WTC11 (cell line): ENCODE data around the gene RASEF. TPM values are rescaled to one million over a fixed set of nuclear protein-coding genes. Genes with fewer than 3 reads are reported as not detected.

Source experiments
- ATAC-seq: fragments of 200-7000 bp; cut with Tn5 transposase; 2 replicates; pipeline ENCODE4 v1.10.0; 2021; ENCODE audit warnings: mild to moderate bottlenecking, moderate library complexity
- CTCF ChIA-PET: fragments of 300-600 bp; sonication (Branson Sonifier 250); formaldehyde crosslinking; loops from one replicate; lab custom pipeline; 2021; ENCODE audit warnings: antibody characterized with exemption; lab: Charles Lee
- POLR2A ChIA-PET: fragments of 350-600 bp; sonication (Branson Sonifier 250); formaldehyde crosslinking; loops from one replicate; lab custom pipeline; 2021; ENCODE audit warnings: antibody characterized with exemption; lab: Charles Lee
- DNase-seq: peaks from one replicate; pipeline ENCODE4 v3.0.0; 2021; ENCODE audit warnings: low spot score
- H3K27ac Mint-ChIP-seq: 2 replicates; pipeline ENCODE4 v1.8.0; 2021; ENCODE audit warnings: mixed read lengths
- H3K27me3 Mint-ChIP-seq: 2 replicates; pipeline ENCODE4 v1.8.0; 2021; ENCODE audit warnings: low read depth, mild to moderate bottlenecking, moderate library complexity, mixed read lengths
- H3K36me3 Mint-ChIP-seq: 2 replicates; pipeline ENCODE4 v1.8.0; 2021; ENCODE audit warnings: mixed read lengths
- H3K4me1 Mint-ChIP-seq: 2 replicates; pipeline ENCODE4 v1.8.0; 2022; ENCODE audit warnings: mixed read lengths
- H3K4me3 Mint-ChIP-seq: 2 replicates; pipeline ENCODE4 v1.8.0; 2021; ENCODE audit warnings: mild to moderate bottlenecking, moderate library complexity, mixed read lengths
- H3K9me3 Mint-ChIP-seq: 2 replicates; pipeline ENCODE4 v1.8.0; 2021; ENCODE audit warnings: mixed read lengths
- AR ChIP-seq: fragments of 250-450 bp; sonication (Bioruptor Pico); IDR thresholded peaks from 2 replicates; pipeline ENCODE4 v1.9.0; 2021; ENCODE audit warnings: mild to moderate bottlenecking
- ARID4B ChIP-seq: sonication (generic); formaldehyde crosslinking; IDR thresholded peaks from 2 replicates; pipeline ENCODE4 v1.8.0; 2023; ENCODE audit warnings: missing genetic modification reagents, mild to moderate bottlenecking, borderline replicate concordance
- GTF2I ChIP-seq: fragments of 250-450 bp; sonication (Bioruptor Pico); conservative IDR thresholded peaks from 2 replicates; pipeline ENCODE4 v1.4.0; 2021; ENCODE audit warnings: mild to moderate bottlenecking
- IRF2 ChIP-seq: sonication (generic); formaldehyde crosslinking; IDR thresholded peaks from 2 replicates; pipeline ENCODE4 v1.8.0; 2022; ENCODE audit warnings: low read depth, missing genetic modification reagents, borderline replicate concordance
- PRRX2 ChIP-seq: fragments of 250-450 bp; sonication (Bioruptor Pico); IDR thresholded peaks from 2 replicates; pipeline ENCODE4 v1.8.0; 2021; ENCODE audit warnings: mild to moderate bottlenecking
- RORB ChIP-seq: fragments of 250-450 bp; sonication (Bioruptor Pico); IDR thresholded peaks from 2 replicates; pipeline ENCODE4 v1.9.0; 2021; ENCODE audit warnings: mild to moderate bottlenecking
- TEAD1 ChIP-seq: sonication (generic); formaldehyde crosslinking; IDR thresholded peaks from 2 replicates; pipeline ENCODE4 v1.8.0; 2022; ENCODE audit warnings: mild to moderate bottlenecking, missing genetic modification reagents
- TP53 ChIP-seq: sonication (generic); formaldehyde crosslinking; IDR thresholded peaks from 2 replicates; pipeline ENCODE4 v1.8.1; 2023; ENCODE audit warnings: mild to moderate bottlenecking, missing genetic modification reagents
- ZNF121 ChIP-seq: sonication (generic); formaldehyde crosslinking; IDR thresholded peaks from 2 replicates; pipeline ENCODE4 v1.8.0; 2023; ENCODE audit warnings: missing genetic modification reagents
- ZNF232 ChIP-seq: sonication (generic); formaldehyde crosslinking; IDR thresholded peaks from 2 replicates; pipeline ENCODE4 v1.8.0; 2022; ENCODE audit warnings: mild to moderate bottlenecking, missing genetic modification reagents
- ZNF423 ChIP-seq: fragments of 250-450 bp; sonication (Bioruptor Pico); IDR thresholded peaks from 2 replicates; pipeline ENCODE4 v2.1.2; 2022; ENCODE audit warnings: mild to moderate bottlenecking, moderate library complexity
- total RNA-seq: library from RNA; stranded (reverse); gene quantifications from 3 replicates; pipeline ENCODE4 v1.2.3, GENCODE V29; 2021
- TF ChIP-seq, protein P1 (sequence below): sonication (generic); formaldehyde crosslinking; IDR thresholded peaks from 2 replicates; pipeline ENCODE4 v1.8.0; 2023; ENCODE audit warnings: mild to moderate bottlenecking, missing genetic modification reagents
- TF ChIP-seq, protein P2 (sequence below): fragments of 200-600 bp; IDR thresholded peaks from 2 replicates; pipeline ENCODE4 v1.8.0; 2022; ENCODE audit warnings: antibody characterized with exemption
- TF ChIP-seq, protein P3 (sequence below): sonication (generic); formaldehyde crosslinking; IDR thresholded peaks from 2 replicates; pipeline ENCODE4 v1.8.1; 2022; ENCODE audit warnings: missing genetic modification reagents, borderline replicate concordance

Gene RASEF
- total RNA-seq, 1 experiment from 2014 or later, result 6.5 TPM

GRCh38 chr9:82961504-82962125, 101.3 kb downstream of the RASEF start:
- CTCF ChIA-PET, result interaction anchor here (0.6 to 1.7 kb wide), 11 partner anchors 9 to 665 kb away, joined by 3 to 12 read pairs (median 3); no protein-coding TSS in a partner anchor
- peak; percentile 59; the same call in 1 of the 2 replicates for TF ChIP-seq TEAD1 (CRISPR knock-in tag)
- TF ChIP-seq, protein P1, sequence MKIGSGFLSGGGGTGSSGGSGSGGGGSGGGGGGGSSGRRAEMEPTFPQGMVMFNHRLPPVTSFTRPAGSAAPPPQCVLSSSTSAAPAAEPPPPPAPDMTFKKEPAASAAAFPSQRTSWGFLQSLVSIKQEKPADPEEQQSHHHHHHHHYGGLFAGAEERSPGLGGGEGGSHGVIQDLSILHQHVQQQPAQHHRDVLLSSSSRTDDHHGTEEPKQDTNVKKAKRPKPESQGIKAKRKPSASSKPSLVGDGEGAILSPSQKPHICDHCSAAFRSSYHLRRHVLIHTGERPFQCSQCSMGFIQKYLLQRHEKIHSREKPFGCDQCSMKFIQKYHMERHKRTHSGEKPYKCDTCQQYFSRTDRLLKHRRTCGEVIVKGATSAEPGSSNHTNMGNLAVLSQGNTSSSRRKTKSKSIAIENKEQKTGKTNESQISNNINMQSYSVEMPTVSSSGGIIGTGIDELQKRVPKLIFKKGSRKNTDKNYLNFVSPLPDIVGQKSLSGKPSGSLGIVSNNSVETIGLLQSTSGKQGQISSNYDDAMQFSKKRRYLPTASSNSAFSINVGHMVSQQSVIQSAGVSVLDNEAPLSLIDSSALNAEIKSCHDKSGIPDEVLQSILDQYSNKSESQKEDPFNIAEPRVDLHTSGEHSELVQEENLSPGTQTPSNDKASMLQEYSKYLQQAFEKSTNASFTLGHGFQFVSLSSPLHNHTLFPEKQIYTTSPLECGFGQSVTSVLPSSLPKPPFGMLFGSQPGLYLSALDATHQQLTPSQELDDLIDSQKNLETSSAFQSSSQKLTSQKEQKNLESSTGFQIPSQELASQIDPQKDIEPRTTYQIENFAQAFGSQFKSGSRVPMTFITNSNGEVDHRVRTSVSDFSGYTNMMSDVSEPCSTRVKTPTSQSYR (CRISPR knock-in tag), result 0 out of 2 replicates have a peak, but pooled peaks have one; percentile 54
- TF ChIP-seq, protein P2, sequence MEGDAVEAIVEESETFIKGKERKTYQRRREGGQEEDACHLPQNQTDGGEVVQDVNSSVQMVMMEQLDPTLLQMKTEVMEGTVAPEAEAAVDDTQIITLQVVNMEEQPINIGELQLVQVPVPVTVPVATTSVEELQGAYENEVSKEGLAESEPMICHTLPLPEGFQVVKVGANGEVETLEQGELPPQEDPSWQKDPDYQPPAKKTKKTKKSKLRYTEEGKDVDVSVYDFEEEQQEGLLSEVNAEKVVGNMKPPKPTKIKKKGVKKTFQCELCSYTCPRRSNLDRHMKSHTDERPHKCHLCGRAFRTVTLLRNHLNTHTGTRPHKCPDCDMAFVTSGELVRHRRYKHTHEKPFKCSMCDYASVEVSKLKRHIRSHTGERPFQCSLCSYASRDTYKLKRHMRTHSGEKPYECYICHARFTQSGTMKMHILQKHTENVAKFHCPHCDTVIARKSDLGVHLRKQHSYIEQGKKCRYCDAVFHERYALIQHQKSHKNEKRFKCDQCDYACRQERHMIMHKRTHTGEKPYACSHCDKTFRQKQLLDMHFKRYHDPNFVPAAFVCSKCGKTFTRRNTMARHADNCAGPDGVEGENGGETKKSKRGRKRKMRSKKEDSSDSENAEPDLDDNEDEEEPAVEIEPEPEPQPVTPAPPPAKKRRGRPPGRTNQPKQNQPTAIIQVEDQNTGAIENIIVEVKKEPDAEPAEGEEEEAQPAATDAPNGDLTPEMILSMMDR, result peak; percentile 81
- TF ChIP-seq RORB, result no peak
- TF ChIP-seq, all 79 proteins: peak for 3
- Mint-ChIP-seq H3K9me3 (no peaks in the 10 kb centered on the region), H3K4me1 (peaks cover 24% of the 10 kb centered on the region), H3K27me3 (no peaks in the 10 kb centered on the region), H3K4me3 (no peak overlapping the region), H3K27ac (no peak overlapping the region), H3K36me3 (no peaks in the 10 kb centered on the region)
- POLR2A ChIA-PET, result no interaction called here
- DNase-seq (peak; percentile 84), ATAC-seq (peak; percentile 99)

- ChIA-PET POLR2A (interaction anchor here (0.7 kb wide), 1 partner anchor 850 kb away, joined by 4 read pairs; no protein-coding TSS in a partner anchor), CTCF (interaction anchor here (1.0 kb wide), 1 partner anchor 194 kb away, joined by 3 read pairs; no protein-coding TSS in a partner anchor)
- DNase-seq (no peak), ATAC-seq (no peak)
- Mint-ChIP-seq H3K4me3 (no peak overlapping the region), H3K36me3 (peaks cover 7% of the 10 kb centered on the region), H3K27me3 (no peaks in the 10 kb centered on the region; the same call in 1 of the 2 replicates), H3K27ac (peak overlapping the region; percentile 48), H3K9me3 (peaks cover 11% of the 10 kb centered on the region), H3K4me1 (peaks cover 24% of the 10 kb centered on the region)
- TF ChIP-seq ZNF232 (CRISPR knock-in tag) (no peak), ARID4B (CRISPR knock-in tag) (no peak), TP53 (CRISPR knock-in tag) (no peak), GTF2I (no peak), AR (CRISPR knock-in tag) (no peak), ZNF423 (CRISPR knock-in tag) (no peak), PRRX2 (CRISPR knock-in tag) (no peak), IRF2 (CRISPR knock-in tag) (no peak), ZNF121 (CRISPR knock-in tag) (no peak)
- TF ChIP-seq, protein P3, sequence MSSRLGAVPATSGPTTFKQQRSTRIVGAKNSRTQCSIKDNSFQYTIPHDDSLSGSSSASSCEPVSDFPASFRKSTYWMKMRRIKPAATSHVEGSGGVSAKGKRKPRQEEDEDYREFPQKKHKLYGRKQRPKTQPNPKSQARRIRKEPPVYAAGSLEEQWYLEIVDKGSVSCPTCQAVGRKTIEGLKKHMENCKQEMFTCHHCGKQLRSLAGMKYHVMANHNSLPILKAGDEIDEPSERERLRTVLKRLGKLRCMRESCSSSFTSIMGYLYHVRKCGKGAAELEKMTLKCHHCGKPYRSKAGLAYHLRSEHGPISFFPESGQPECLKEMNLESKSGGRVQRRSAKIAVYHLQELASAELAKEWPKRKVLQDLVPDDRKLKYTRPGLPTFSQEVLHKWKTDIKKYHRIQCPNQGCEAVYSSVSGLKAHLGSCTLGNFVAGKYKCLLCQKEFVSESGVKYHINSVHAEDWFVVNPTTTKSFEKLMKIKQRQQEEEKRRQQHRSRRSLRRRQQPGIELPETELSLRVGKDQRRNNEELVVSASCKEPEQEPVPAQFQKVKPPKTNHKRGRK (CRISPR knock-in tag), result no peak
- TF ChIP-seq, protein P1 (CRISPR knock-in tag), result no peak
Measured at GRCh38 chr9:82957529-82958379, 105.2 kb downstream of the RASEF start.
